Measurements from ENCODE around the gene EFEMP2.

GRCh38 chr11:65917077-65917433 lies 44.5 kb upstream of the EFEMP2 start:
- TF ChIP-seq CTCF (optimal IDR thresholded peaks at IDR 0.05 in 1 of 3, IDR thresholded peaks at IDR 0.05 in 1 of 3, conservative IDR thresholded peaks at IDR 0.05 in 1 of 3; ENCODE audit: extremely low read depth in 1 of 3, insufficient read depth in 2 of 3, low read length in 3 of 3), result no peak
- TF ChIP-seq EZH2 (IDR thresholded peaks at IDR 0.05; ENCODE audit: low read length), result no peak

Measured in keratinocyte (primary cell).